GM12874 (cell line): ENCODE data around the gene VPS13D.

ENCODE experiments used
- CTCF ChIP-seq: IDR thresholded peaks from 2 replicates; pipeline ENCODE4 v1.5.1; 2011; ENCODE audit warnings: low read depth, mild to moderate bottlenecking, control low read depth, low read length, moderate library complexity; ENCODE audit not compliant: insufficient read depth

The VPS13D gene

DNA sequence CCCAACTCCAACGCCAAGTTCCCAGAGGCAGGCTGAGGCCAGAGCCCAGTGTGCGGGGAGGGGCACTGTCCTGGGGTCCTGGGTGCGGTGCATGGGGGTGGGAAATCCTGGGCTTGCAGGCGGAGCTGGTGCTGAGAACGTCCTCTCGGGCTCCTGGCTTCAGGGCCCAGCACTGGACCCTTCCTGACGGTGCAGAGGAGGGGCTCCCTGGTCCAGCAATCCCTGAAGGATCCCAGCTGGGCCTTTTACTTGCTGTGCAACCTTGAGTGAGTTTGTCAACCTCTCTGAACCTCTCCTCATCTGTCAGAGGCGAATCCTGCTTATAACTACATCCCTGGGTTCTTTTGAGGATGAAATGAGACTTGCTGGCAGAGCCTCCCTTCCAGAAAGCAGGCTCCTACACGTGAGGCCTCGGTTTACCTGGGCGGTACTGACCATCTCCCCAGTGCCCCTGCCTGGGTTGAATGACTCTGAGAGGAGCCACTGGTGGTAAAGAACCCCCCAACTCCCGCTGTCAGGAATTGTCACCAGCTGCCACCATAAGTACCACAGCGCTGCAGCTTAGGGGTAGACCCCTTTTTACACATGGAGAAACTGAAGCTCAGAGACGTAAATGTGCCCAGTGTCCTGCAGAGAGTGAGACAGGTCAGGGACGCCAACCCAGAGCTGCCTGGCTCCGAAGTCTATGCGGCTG, 310.9 kb downstream of the VPS13D start:
- no peak for TF ChIP-seq CTCF

- no peak for TF ChIP-seq CTCF
Observed at GRCh38 chr1:12541274-12542137, 311.7 kb downstream of the VPS13D start.

DNA sequence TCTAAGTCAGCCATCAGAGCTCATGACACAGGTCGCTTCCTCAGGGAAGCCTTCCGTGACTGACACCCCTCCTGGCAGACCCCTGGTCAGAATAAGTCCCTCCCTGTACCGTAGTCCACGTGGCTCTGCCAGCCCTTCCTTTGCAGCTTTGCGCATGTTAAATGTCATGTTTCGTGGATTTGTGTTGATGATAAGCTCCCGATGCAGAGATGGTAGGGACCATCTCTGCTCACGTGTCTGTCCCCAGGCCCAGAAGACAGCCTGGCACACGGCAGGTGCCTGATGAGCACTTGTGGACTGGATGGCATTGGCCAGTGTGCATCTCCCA, 312.3 kb downstream of the VPS13D start:
- TF ChIP-seq CTCF = no peak

- no peak for TF ChIP-seq CTCF
Observed at GRCh38 chr1:12542616-12543592, 313.1 kb downstream of the VPS13D start.

GRCh38 chr1:12543740-12544154, 313.9 kb downstream of the VPS13D start:
- no peak for TF ChIP-seq CTCF

DNA sequence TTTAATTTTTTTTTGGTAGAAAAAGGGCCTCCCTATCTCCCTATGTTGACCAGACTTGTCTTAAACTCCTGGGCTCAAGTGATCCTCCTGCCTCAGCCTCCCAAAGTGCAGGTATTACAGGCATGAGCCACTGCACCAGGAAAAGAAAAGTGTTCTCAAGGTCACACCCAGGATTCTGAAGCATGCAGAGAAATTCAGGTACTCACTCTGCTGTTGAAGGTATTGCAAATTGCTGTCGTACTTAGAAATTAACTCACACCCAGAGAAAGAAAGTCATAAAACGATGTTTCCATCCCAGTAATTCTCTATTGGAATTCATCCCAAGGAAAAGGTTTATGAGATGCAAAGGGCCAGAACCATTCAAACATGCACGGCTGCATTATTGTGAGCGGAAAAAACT, 314.5 kb downstream of the VPS13D start:
- no peak for TF ChIP-seq CTCF

DNA sequence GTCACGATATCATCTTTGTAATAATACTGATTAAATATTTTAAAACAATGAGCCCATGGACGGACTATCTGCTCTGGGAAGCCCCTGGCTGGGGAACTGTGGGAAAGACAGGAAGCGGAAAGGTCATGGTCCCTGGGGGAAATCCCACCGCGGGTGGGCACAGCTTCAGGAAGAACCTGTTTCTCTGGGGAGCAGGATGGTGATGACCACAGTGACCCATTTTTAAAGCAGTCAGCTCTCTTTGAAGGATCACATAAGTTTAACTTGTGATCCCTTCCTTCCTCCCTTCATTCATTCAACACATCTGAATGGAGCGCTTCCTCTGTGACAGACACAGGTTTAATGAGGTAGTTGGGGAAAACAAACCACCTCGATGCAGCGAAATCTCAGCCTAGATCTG, 315.2 kb downstream of the VPS13D start:
- no peak for TF ChIP-seq CTCF
